ENCODE data around the gene SMAD3.
A peak's percentile ranks its signal among the peaks of the same experiment; 100 is the strongest.

The SMAD3 gene

GRCh38 chr15:67149068-67149772 lies 83.8 kb downstream of the SMAD3 start:
- Histone ChIP-seq H3K4me3 (ENCODE audit: low read depth, low read length) (no peak overlapping the region), H3K4me1 (ENCODE audit: control insufficient read depth, insufficient read depth, low read length) (peaks cover 43% of the 10 kb centered on the region), H3K9me3 (ENCODE audit: control insufficient read depth, insufficient read depth, low read depth, low read length) (no peaks in the 10 kb centered on the region), H3K27ac (ENCODE audit: extremely low read depth, low read depth, low read length) (peak overlapping the region; percentile 44), H3K36me3 (ENCODE audit: control insufficient read depth in 2 of 2, insufficient read depth in 1 of 2, low read length in 2 of 2) (no peaks in the 10 kb centered on the region)
- POLR2A ChIA-PET = interaction anchor here (0.7 to 1.2 kb wide), 5 partner anchors 20 to 83 kb away, joined by 3 to 5 read pairs (median 3); partner anchors contain the start of gene SMAD3
- TF ChIP-seq GLIS1 (tag by site-specific recombination; IDR thresholded peaks at IDR 0.05) = peak; percentile 74
- TF ChIP-seq ZNF121 (tag by site-specific recombination; IDR thresholded peaks at IDR 0.05) = peak; percentile 88
- TF ChIP-seq ZFHX2 (tag by site-specific recombination; conservative IDR thresholded peaks at IDR 0.05) = 0 out of 2 replicates have a peak, but pooled peaks have one; percentile 34
- peak; percentile 41 for TF ChIP-seq EGR2 (tag by site-specific recombination; IDR thresholded peaks at IDR 0.05; ENCODE audit: low read depth)
- no peak for TF ChIP-seq IKZF3 (tag by site-specific recombination; IDR thresholded peaks at IDR 0.05)
- no peak for TF ChIP-seq SALL2 (tag by site-specific recombination; IDR thresholded peaks at IDR 0.05; ENCODE audit: borderline replicate concordance)
- CTCF ChIA-PET = interaction anchor here (0.7 to 1.0 kb wide), 3 partner anchors 104 to 284 kb away, joined by 3 to 4 read pairs (median 3); no protein-coding TSS in a partner anchor

- CTCF ChIA-PET = no interaction called here
- no peaks in the 10 kb centered on the region for H3K9me3 ChIP-seq (ENCODE audit: control insufficient read depth, insufficient read depth, low read depth, low read length)
- POLR2A ChIA-PET = interaction anchor here (0.7 to 1.2 kb wide), 4 partner anchors 20 to 84 kb away, joined by 3 to 5 read pairs (median 3); partner anchors contain the start of gene SMAD3
- H3K4me3 ChIP-seq (ENCODE audit: low read depth, low read length) = no peak overlapping the region
- no peaks in the 10 kb centered on the region for H3K36me3 ChIP-seq (ENCODE audit: control insufficient read depth in 2 of 2, insufficient read depth in 1 of 2, low read length in 2 of 2)
- peak overlapping the region; percentile 44 for H3K27ac ChIP-seq (ENCODE audit: extremely low read depth, low read depth, low read length)
- H3K4me1 ChIP-seq (ENCODE audit: control insufficient read depth, insufficient read depth, low read length) = peaks cover 43% of the 10 kb centered on the region
- TF ChIP-seq ZFHX2 (tag by site-specific recombination; conservative IDR thresholded peaks at IDR 0.05) (no peak), CTCF (tag by site-specific recombination; IDR thresholded peaks at IDR 0.05) (no peak), TSHZ1 (tag by site-specific recombination; IDR thresholded peaks at IDR 0.05; ENCODE audit: borderline replicate concordance) (no peak), ZNF280D (tag by site-specific recombination; IDR thresholded peaks at IDR 0.05) (no peak), ZNF704 (tag by site-specific recombination; IDR thresholded peaks at IDR 0.05) (no peak), ZNF280C (tag by site-specific recombination; IDR thresholded peaks at IDR 0.05) (no peak), ZNF555 (tag by site-specific recombination; conservative IDR thresholded peaks at IDR 0.05) (no peak), ZNF626 (tag by site-specific recombination; IDR thresholded peaks at IDR 0.05) (no peak), ZNF311 (tag by site-specific recombination; IDR thresholded peaks at IDR 0.05; ENCODE audit: borderline replicate concordance) (no peak), ZNF423 (tag by site-specific recombination; IDR thresholded peaks at IDR 0.05) (no peak)
Observed at GRCh38 chr15:67149773-67150022, 84.3 kb downstream of the SMAD3 start.
